K562 (cell line): ENCODE data around the gene FBLN2. TPM values are rescaled to one million over a fixed set of nuclear protein-coding genes. Genes with fewer than 3 reads are reported as not detected.

Source experiments
- ATAC-seq: fragments of 200-7000 bp; cut with Tn5 transposase; 3 replicates; pipeline ENCODE4 v1.9.1; 2020; ENCODE audit warnings: moderate library complexity
- BruUV-seq: library from RNA; stranded (reverse); fragments of 400-500 nt; replicated peaks from 2 replicates; lab custom pipeline; 2021; lab: Mats Ljungman, UMichigan
- CTCF ChIA-PET: fragments of 300-600 bp; formaldehyde crosslinking; extraction: SDS; loops from one replicate; lab custom pipeline; 2021; ENCODE audit warnings: low intra/inter-chr PET ratio; lab: Yijun Ruan, JAX
- POLR2A ChIA-PET: fragments of 300-600, 350-650 bp; sonication (Branson Sonifier 250); formaldehyde crosslinking; extraction: SDS; loops from one replicate; lab custom pipeline; 2021; ENCODE audit warnings: antibody characterized with exemption, inconsistent platforms; lab: Yijun Ruan, JAX
- DNase-seq, 4 experiments: peaks; one replicate each; pipeline versions ENCODE4 v3.0.0 to v3.0.0-alpha.2; 2011 to 2018; ENCODE audit warnings: low spot score in 3 of 4, mixed read lengths in 3 of 4; ENCODE audit errors: extremely low read depth in 1 of 4
- FAIRE-seq: peaks from 2 replicates; lab custom pipeline; 2011; peaks lifted over from hg19 to GRCh38; lab: Jason Lieb, UNC
- H2AFZ ChIP-seq: 2 replicates; pipeline ENCODE4 v1.6.0; 2011; ENCODE audit warnings: low read depth, low read length, control low read depth, inconsistent platforms
- H3K27ac ChIP-seq: fragments of 200-600 bp; 3 replicates; pipeline ENCODE4 v1.8.0; 2011; ENCODE audit warnings: low read depth, mild to moderate bottlenecking, control low read depth, inconsistent platforms, low read length, moderate library complexity, mixed read lengths; ENCODE audit errors: extremely low read depth
- H3K27me3 ChIP-seq, 2 experiments: fragments of 300-600 bp in 1 of 2; 2 replicates in 1 of 2; 3 replicates in 1 of 2; pipeline versions ENCODE4 v1.6.0 to v1.8.0; 2011; ENCODE audit warnings: inconsistent platforms in 2 of 2, low read length in 2 of 2, mild to moderate bottlenecking in 1 of 2, mixed read lengths in 1 of 2, moderate library complexity in 1 of 2; ENCODE audit not compliant: control insufficient read depth in 2 of 2, insufficient read depth in 2 of 2
- H3K36me3 ChIP-seq: fragments of 300-600 bp; 3 replicates; pipeline ENCODE4 v1.8.0; 2011; ENCODE audit warnings: mild to moderate bottlenecking, low read length, inconsistent platforms; ENCODE audit not compliant: control insufficient read depth, insufficient read depth
- H3K4me1 ChIP-seq, 2 experiments: fragments of 200-600 bp in 1 of 2; replicated peaks in 1 of 2; 2 replicates in 1 of 2; 3 replicates in 1 of 2; pipeline versions ENCODE4 v1.5.1 to v1.8.0; 2011; ENCODE audit warnings: inconsistent platforms in 2 of 2, low read length in 2 of 2, mild to moderate bottlenecking in 1 of 2, mixed read lengths in 1 of 2, moderate library complexity in 1 of 2; ENCODE audit not compliant: control insufficient read depth in 2 of 2, insufficient read depth in 2 of 2
- H3K4me2 ChIP-seq: 2 replicates; pipeline ENCODE4 v1.6.1; 2011; ENCODE audit warnings: low read length, control low read depth, inconsistent platforms, mixed read lengths; ENCODE audit not compliant: insufficient read depth
- H3K4me3 ChIP-seq: fragments of 200-600 bp; sonication (generic), shearing (Covaris generic); 2 replicates; pipeline ENCODE4 v1.5.1; 2016; ENCODE audit warnings: control low read depth, inconsistent platforms
- H3K79me2 ChIP-seq: fragments of 200-600 bp; 3 replicates; pipeline ENCODE4 v1.8.0; 2011; ENCODE audit warnings: low read length, inconsistent platforms; ENCODE audit not compliant: control insufficient read depth, insufficient read depth
- H3K9ac ChIP-seq, 2 experiments: 2 replicates each; pipeline versions ENCODE4 v1.6.0 to v1.6.1; 2011; ENCODE audit warnings: low read depth in 2 of 2, low read length in 2 of 2, control low read depth in 1 of 2, inconsistent platforms in 1 of 2, mild to moderate bottlenecking in 1 of 2, mixed read lengths in 1 of 2; ENCODE audit not compliant: insufficient read depth in 1 of 2
- H3K9me1 ChIP-seq: one replicate; pipeline ENCODE4 v1.6.0; 2011; ENCODE audit warnings: inconsistent platforms, mild to moderate bottlenecking, low read length, moderate library complexity; ENCODE audit not compliant: control insufficient read depth, insufficient read depth
- H3K9me3 ChIP-seq: replicated peaks from 2 replicates; pipeline ENCODE4 v1.5.1; 2011; ENCODE audit warnings: low read depth, low read length, inconsistent platforms; ENCODE audit not compliant: control insufficient read depth, insufficient read depth
- H4K20me1 ChIP-seq: replicated peaks from 2 replicates; pipeline ENCODE4 v1.6.1; 2011; ENCODE audit warnings: low read length, inconsistent platforms, mixed read lengths; ENCODE audit not compliant: control insufficient read depth, insufficient read depth
- GATA2 ChIP-seq: sonication (generic); formaldehyde crosslinking; IDR thresholded peaks from 2 replicates; pipeline ENCODE4 v1.4.0; 2020; ENCODE audit warnings: mild to moderate bottlenecking, missing genetic modification reagents
- HMG20A ChIP-seq: fragments of 450-650 bp; formaldehyde crosslinking; conservative IDR thresholded peaks from 2 replicates; pipeline ENCODE4 v1.4.0; 2020; ENCODE audit warnings: mild to moderate bottlenecking, mixed read lengths
- ILK ChIP-seq: fragments of 450-650 bp; IDR thresholded peaks from 2 replicates; pipeline ENCODE4 v1.6.1; 2016; ENCODE audit warnings: missing genetic modification characterization, low read depth, mild to moderate bottlenecking, missing compliant biosample characterization, moderate library complexity, borderline replicate concordance
- KAT8 ChIP-seq: fragments of 450-650 bp; IDR thresholded peaks from 2 replicates; pipeline ENCODE4 v1.6.1; 2016; ENCODE audit warnings: low read depth, mild to moderate bottlenecking
- MTF1 ChIP-seq: fragments of 250-450 bp; sonication (Bioruptor Pico); IDR thresholded peaks from 2 replicates; pipeline ENCODE4 v1.9.0; 2021; ENCODE audit warnings: moderate library complexity, mild to moderate bottlenecking, inconsistent platforms, borderline replicate concordance
- RBFOX2 ChIP-seq: fragments of 200-400 bp; formaldehyde crosslinking; IDR thresholded peaks from 2 replicates; pipeline ENCODE4 v1.6.1; 2017; ENCODE audit warnings: low read depth, mild to moderate bottlenecking, low read length, moderate library complexity
- RHOXF2B ChIP-seq: fragments of 250-450 bp; sonication (Bioruptor Pico); conservative IDR thresholded peaks from 2 replicates; pipeline ENCODE4 v1.5.1; 2021
- SP1 ChIP-seq: sonication (generic); formaldehyde crosslinking; IDR thresholded peaks from 2 replicates; pipeline ENCODE4 v1.8.1; 2022; ENCODE audit warnings: mild to moderate bottlenecking, missing genetic modification reagents
- WGBS: fragments of 100-300 bp; shearing (Covaris generic); methylation state at CpG from one replicate; pipeline ENCODE4 v1.1.6; 2016; ENCODE audit warnings: low coverage, mixed read lengths; ENCODE audit not compliant: insufficient coverage; ENCODE audit errors: missing lambda C conversion rate; 5-methylcytosine and 5-hydroxymethylcytosine counted together
- in situ Hi-C: fragments of 300-500 bp; cut with MboI; formaldehyde crosslinking; loops from 4 replicates; pipeline ENCODE4 v1.15.0; 2018; ENCODE audit warnings: inconsistent platforms, mixed read lengths
- intact Hi-C: fragments of 100-400 bp; cut with micrococcal nuclease; formaldehyde crosslinking; loops from 2 replicates; pipeline ENCODE4 v1.14.2; 2022
- polyA plus RNA-seq, 8 experiments: library from polyadenylated mRNA; depleted of rRNA in 4 of 8; stranded (reverse) in 5 of 8; unstranded in 3 of 8; fragments of >200 nt; fragmentation: Nextera tagmentation in 2 of 8; fragmentation: Illumina TruSeq in 1 of 8; extraction: Ambion mirVana in 2 of 8; extraction: Trizol in 1 of 8; gene quantifications; 2 replicates each; pipeline versions ENCODE4 v1.2.1 to v1.2.3, GENCODE V29; 2011 to 2014; ENCODE audit warnings: inconsistent platforms in 1 of 8, missing spikeins in 1 of 8
- total RNA-seq, 7 experiments: library from RNA; depleted of rRNA in 6 of 7; stranded (reverse); fragments of >200 nt in 6 of 7; fragmentation: Illumina TruSeq in 2 of 7; extraction: Trizol in 2 of 7; gene quantifications; 2 replicates each; pipeline versions ENCODE4 v1.2.1 to v1.2.3, GENCODE V29; 2011 to 2021; ENCODE audit warnings: low replicate concordance in 1 of 7

The FBLN2 gene
- total and polyA plus RNA-seq, 9 of the 15 experiments (the other 6 are each of a cell fraction or from before 2014, with no cell fraction given), result 0.03 to 0.10 (median 0.04) TPM; not detected in 6

DNA sequence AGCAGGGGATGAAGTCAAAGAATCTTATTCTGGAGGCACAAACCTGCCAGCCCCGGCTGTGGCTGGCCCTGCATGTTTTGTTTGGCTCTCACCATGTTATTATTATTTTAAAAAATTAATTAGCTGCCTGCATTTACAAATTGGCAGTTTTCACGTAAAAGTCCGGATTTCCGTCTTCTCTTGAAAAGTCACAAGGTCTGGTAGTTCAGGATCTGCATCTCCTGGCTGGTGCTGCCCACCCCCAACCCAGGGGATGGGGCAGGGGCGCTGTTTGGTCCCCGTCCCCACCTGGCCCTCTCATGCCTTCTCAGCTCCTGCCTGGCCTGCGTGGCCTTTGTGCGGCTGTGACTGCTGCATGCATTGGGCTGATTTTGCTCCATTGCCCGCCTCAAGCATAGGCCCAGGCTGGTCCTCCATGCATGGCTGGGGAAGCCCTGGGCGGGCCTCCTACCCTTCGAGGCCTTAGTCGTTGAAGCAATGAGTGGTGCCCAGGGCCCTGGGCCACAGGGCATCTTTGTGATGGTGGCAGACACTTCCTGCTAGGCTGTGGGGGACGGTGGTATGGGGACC lies 2.0 kb downstream of the FBLN2 start:
- WGBS, result 19% methylated on average over 13 of the region's 13 CpGs

More for the DNA sequence above, 2.0 kb downstream of the FBLN2 start:
- ChIA-PET POLR2A (interaction anchor here (0.8 to 1.2 kb wide), 4 partner anchors 10 to 24 kb away, joined by 3 to 4 read pairs (median 4); no protein-coding TSS in a partner anchor), CTCF (no interaction called here)
- no peak overlapping the region for H2AFZ ChIP-seq
- no peaks in the 10 kb centered on the region; the same call in 1 of the 2 replicates for H3K9me3 ChIP-seq
- peaks cover 17 to 44% of the 10 kb centered on the region in 2 experiments; a peak in 4 of 5 replicates for H3K4me1 ChIP-seq
- ATAC-seq (no peak), FAIRE-seq (no peak), DNase-seq (no peak)
- H3K27me3 ChIP-seq, result peaks cover 12 to 45% of the 10 kb centered on the region in 2 experiments; a peak in 3 of 5 replicates
- H4K20me1 ChIP-seq, result peaks cover 35% of the 10 kb centered on the region
- H3K9me1 ChIP-seq, result peaks cover 3% of the 10 kb centered on the region
- no peak for TF ChIP-seq GATA2 (CRISPR knock-in tag)
- no peak for TF ChIP-seq ILK (tag)
- TF ChIP-seq HMG20A (CRISPR knock-in tag), result no peak
- TF ChIP-seq MTF1 (CRISPR knock-in tag), result no peak
- TF ChIP-seq RBFOX2, result no peak
- TF ChIP-seq KAT8, result no peak
- no peak for TF ChIP-seq SP1 (CRISPR knock-in tag)
- no peak for TF ChIP-seq RHOXF2B
- in situ Hi-C loops, result no loop called here
- no peak overlapping the region for H3K4me2 ChIP-seq
- no peak overlapping the region for H3K4me3 ChIP-seq
- BruUV-seq, result no TSS peak
- intact Hi-C loops, result loop anchor here (10.0 kb wide), 1 partner anchor 94 kb away; no protein-coding TSS in a partner anchor
- H3K27ac ChIP-seq, result no peak overlapping the region
- no peak overlapping the region; a peak in 1 of 4 replicates for H3K9ac ChIP-seq
- H3K36me3 ChIP-seq, result no peaks in the 10 kb centered on the region
- no peaks in the 10 kb centered on the region for H3K79me2 ChIP-seq
